B cell (primary cell): ENCODE measurements around the gene UBE2J2. TPM values are rescaled to one million over a fixed set of nuclear protein-coding genes. Genes with fewer than 3 reads are reported as not detected.

ENCODE experiments used
- ATAC-seq: fragments of 200-7000 bp; cut with Tn5 transposase; one replicate; pipeline ENCODE4 v1.10.0; 2021; ENCODE audit warnings: low read depth, mild to moderate bottlenecking, moderate number of reproducible peaks, moderate library complexity
- CTCF ChIA-PET: fragments of 350-600 bp; sonication (Branson Sonifier 250); formaldehyde crosslinking; loops from one replicate; lab custom pipeline; 2021; ENCODE audit warnings: antibody characterized with exemption, inconsistent platforms; lab: Charles Lee
- POLR2A ChIA-PET: fragments of 350-600 bp; sonication (Branson Sonifier 250); formaldehyde crosslinking; loops from one replicate; lab custom pipeline; 2021; ENCODE audit warnings: antibody characterized with exemption; lab: Charles Lee
- DNase-seq: peaks from one replicate; pipeline ENCODE4 v3.0.0; 2013
- H2AFZ ChIP-seq: 2 replicates; pipeline ENCODE4 v1.6.1; 2012; ENCODE audit warnings: mild to moderate bottlenecking, low read depth, low read length; ENCODE audit not compliant: insufficient read depth, poor library complexity, severe bottlenecking
- H3K27ac ChIP-seq, 2 donors: 1 replicate in 1 of 2; 2 replicates in 1 of 2; pipeline ENCODE4 v1.5.1; 2012 to 2013; ENCODE audit warnings: low read length in 2 of 2, mild to moderate bottlenecking in 2 of 2, moderate library complexity in 1 of 2
- H3K27me3 ChIP-seq, 4 experiments: fragments of 200-600 bp in 1 of 4; sonication (generic) in 1 of 4; replicated peaks in 1 of 4; 1 replicate in 2 of 4; 2 replicates in 2 of 4; pipeline versions ENCODE4 v1.6.1 to v1.7.0; 2013 to 2016; ENCODE audit warnings: low read length in 3 of 4, mild to moderate bottlenecking in 2 of 4, mixed read lengths in 1 of 4, moderate library complexity in 1 of 4; ENCODE audit not compliant: insufficient read depth in 4 of 4, control insufficient read depth in 3 of 4; ENCODE audit errors: control extremely low read depth in 1 of 4
- H3K36me3 ChIP-seq, 2 experiments: replicated peaks in 1 of 2; 1 replicate in 1 of 2; 2 replicates in 1 of 2; pipeline versions ENCODE4 v1.6.1 to v1.7.1; 2013; ENCODE audit warnings: low read length in 1 of 2; ENCODE audit not compliant: insufficient read depth in 2 of 2, control insufficient read depth in 1 of 2; ENCODE audit errors: control extremely low read depth in 1 of 2, extremely low read depth in 1 of 2
- H3K4me1 ChIP-seq, 2 donors: fragments of 200-600 bp in 1 of 2; sonication (generic) in 1 of 2; 1 replicate in 1 of 2; 2 replicates in 1 of 2; pipeline versions ENCODE4 v1.5.1 to v1.6.1; 2013 to 2017; ENCODE audit warnings: low read length in 2 of 2; ENCODE audit not compliant: control insufficient read depth in 2 of 2, insufficient read depth in 2 of 2
- H3K4me2 ChIP-seq: replicated peaks from 2 replicates; pipeline ENCODE3; 2012; ENCODE audit warnings: mild to moderate bottlenecking, low read depth, low read length; ENCODE audit not compliant: poor library complexity, severe bottlenecking
- H3K4me3 ChIP-seq, 5 experiments: fragments of 200-600 bp in 1 of 5; sonication (generic) in 1 of 5; 1 replicate in 3 of 5; 2 replicates in 2 of 5; pipeline versions ENCODE4 v1.5.1 to v1.7.0; 2011 to 2016; ENCODE audit warnings: low read length in 4 of 5, mild to moderate bottlenecking in 4 of 5, low read depth in 2 of 5, control low read depth in 1 of 5, moderate library complexity in 1 of 5; ENCODE audit not compliant: insufficient read depth in 1 of 5; ENCODE audit errors: control extremely low read depth in 1 of 5, extremely low read depth in 1 of 5
- H3K79me2 ChIP-seq: fragments of 200-600 bp; sonication (generic); one replicate; pipeline ENCODE4 v1.6.0; 2016; ENCODE audit warnings: low read length; ENCODE audit not compliant: control insufficient read depth, insufficient read depth
- H3K9ac ChIP-seq: fragments of 200-600 bp; sonication (generic); 2 replicates; pipeline ENCODE4 v1.6.1; 2017; ENCODE audit warnings: mild to moderate bottlenecking, low read length, moderate library complexity
- H3K9me3 ChIP-seq, 3 donors: one replicate each; pipeline versions ENCODE4 v1.6.1 to v1.7.1; 2013; ENCODE audit warnings: low read length in 2 of 3; ENCODE audit not compliant: control insufficient read depth in 2 of 3, insufficient read depth in 1 of 3; ENCODE audit errors: control extremely low read depth in 1 of 3
- H4K20me1 ChIP-seq: 2 replicates; pipeline ENCODE4 v1.6.0; 2012; ENCODE audit warnings: mild to moderate bottlenecking, low read length; ENCODE audit not compliant: insufficient read depth, control insufficient read depth, poor library complexity, severe bottlenecking
- H3K27ac Mint-ChIP-seq: one replicate; pipeline ENCODE4 v1.8.0; 2021; ENCODE audit warnings: mixed read lengths
- H3K27me3 Mint-ChIP-seq: one replicate; pipeline ENCODE4 v1.8.0; 2021; ENCODE audit warnings: mixed read lengths
- H3K4me1 Mint-ChIP-seq: one replicate; pipeline ENCODE4 v1.8.0; 2021; ENCODE audit warnings: mixed read lengths
- H3K4me3 Mint-ChIP-seq: one replicate; pipeline ENCODE4 v1.8.0; 2021; ENCODE audit warnings: mixed read lengths
- H3K9me3 Mint-ChIP-seq: one replicate; pipeline ENCODE4 v1.8.0; 2022; ENCODE audit warnings: mixed read lengths; ENCODE audit not compliant: insufficient read depth
- CTCF ChIP-seq: fragments of 200-600 bp; IDR thresholded peaks from one replicate; pipeline ENCODE4 v1.8.0; 2022; ENCODE audit warnings: antibody characterized with exemption, mild to moderate bottlenecking
- EZH2 ChIP-seq: IDR thresholded peaks from 2 replicates; pipeline ENCODE4 v1.6.1; 2012; ENCODE audit warnings: borderline replicate concordance, low read depth, mild to moderate bottlenecking, moderate library complexity, low read length; ENCODE audit not compliant: insufficient read depth, poor library complexity, severe bottlenecking
- WGBS: methylation state at CpG from one replicate; pipeline ENCODE4 v1.1.5; 2013; ENCODE audit warnings: missing lambda C conversion rate; ENCODE audit not compliant: insufficient coverage; 5-methylcytosine and 5-hydroxymethylcytosine counted together
- intact Hi-C: fragments of 100-400 bp; cut with micrococcal nuclease; formaldehyde crosslinking; loops from one replicate; pipeline ENCODE4 v1.10.0; 2022
- polyA plus RNA-seq: library from polyadenylated mRNA; depleted of rRNA; stranded (reverse); fragments of >200 nt; gene quantifications from 2 replicates; pipeline ENCODE4 v1.2.3, GENCODE V29; 2012
- total RNA-seq, 2 donors: library from RNA; stranded (reverse); fragments of 120-200 nt in 1 of 2; gene quantifications; 1 replicate in 1 of 2; 2 replicates in 1 of 2; pipeline versions ENCODE4 v1.2.3 to v1.2.4, GENCODE V29; 2013 to 2022

Gene UBE2J2
- total and polyA plus RNA-seq, 2 donors (not counting 1 experiment from before 2014, with no cell fraction given): 40.1 to 115 TPM

- no peak overlapping the region for H3K4me3 Mint-ChIP-seq
- intact Hi-C loops: no loop called here
- CTCF ChIA-PET: interaction anchor here (2.3 kb wide), 1 partner anchor 8 kb away, joined by 7 read pairs; no protein-coding TSS in a partner anchor
- peaks cover 3% of the 10 kb centered on the region for H3K79me2 ChIP-seq
- H3K27ac Mint-ChIP-seq: no peak overlapping the region
- H3K4me1 Mint-ChIP-seq: peaks cover 2% of the 10 kb centered on the region
- no peak overlapping the region for H3K4me2 ChIP-seq
- TF ChIP-seq EZH2 (no peak), CTCF (no peak)
- peaks cover 14 to 16% of the 10 kb centered on the region in 2 donors for H3K4me1 ChIP-seq
- H3K9me3 ChIP-seq: peaks cover 0 to 14% (median 0%) of the 10 kb centered on the region in 3 donors
- WGBS: 88% methylated on average over 23 of the region's 23 CpGs
- H3K9ac ChIP-seq: no peak overlapping the region
- H3K4me3 ChIP-seq: no peak overlapping the region
- H3K36me3 ChIP-seq: no peaks in the 10 kb centered on the region
- no peak overlapping the region for H3K27ac ChIP-seq
- POLR2A ChIA-PET: no interaction called here
- peaks cover 0 to 55% (median 17%) of the 10 kb centered on the region in 4 experiments for H3K27me3 ChIP-seq
- ATAC-seq: no peak
- H2AFZ ChIP-seq: no peak overlapping the region
- H3K27me3 Mint-ChIP-seq: no peaks in the 10 kb centered on the region
- H3K9me3 Mint-ChIP-seq: no peaks in the 10 kb centered on the region
- peaks cover 11% of the 10 kb centered on the region for H4K20me1 ChIP-seq
- DNase-seq: no peak
These were observed 30.4 kb downstream of the UBE2J2 start for GRCh38 chr1:1243266-1243660.

- no peak for TF ChIP-seq EZH2
- no peak for TF ChIP-seq CTCF
- CTCF ChIA-PET: interaction anchor here (0.9 to 2.3 kb wide), 3 partner anchors 8 to 259 kb away, joined by 3 to 7 read pairs (median 6); no protein-coding TSS in a partner anchor
- intact Hi-C loops: no loop called here
- no peak overlapping the region for H2AFZ ChIP-seq
- no peaks in the 10 kb centered on the region for H3K36me3 ChIP-seq
- DNase-seq (no peak), ATAC-seq (no peak)
- H3K27me3 Mint-ChIP-seq: no peaks in the 10 kb centered on the region
- WGBS: 87% methylated on average over 34 of the region's 41 CpGs
- peaks cover 9% of the 10 kb centered on the region for H4K20me1 ChIP-seq
- H3K9me3 Mint-ChIP-seq: no peaks in the 10 kb centered on the region
- H3K4me1 Mint-ChIP-seq: peaks cover 8% of the 10 kb centered on the region
- H3K27ac ChIP-seq: no peak overlapping the region
- H3K27me3 ChIP-seq: peaks cover 0 to 59% (median 19%) of the 10 kb centered on the region in 4 experiments
- peaks cover 3% of the 10 kb centered on the region for H3K79me2 ChIP-seq
- no peak overlapping the region for H3K4me3 Mint-ChIP-seq
- peaks cover 20 to 22% of the 10 kb centered on the region in 2 donors for H3K4me1 ChIP-seq
- H3K9me3 ChIP-seq: peaks cover 0 to 14% (median 0%) of the 10 kb centered on the region in 3 donors
- POLR2A ChIA-PET: no interaction called here
- H3K27ac Mint-ChIP-seq: no peak overlapping the region
- H3K4me2 ChIP-seq: no peak overlapping the region
- H3K4me3 ChIP-seq: no peak overlapping the region
- no peak overlapping the region for H3K9ac ChIP-seq
These were observed 31.0 kb downstream of the UBE2J2 start for GRCh38 chr1:1242461-1243265.
